ENCODE data around the gene KIF6. TPM values are rescaled to one million over a fixed set of nuclear protein-coding genes. Genes with fewer than 3 reads are reported as not detected.

The KIF6 gene
- total RNA-seq, 1 experiment from 2014 or later = not detected

DNA sequence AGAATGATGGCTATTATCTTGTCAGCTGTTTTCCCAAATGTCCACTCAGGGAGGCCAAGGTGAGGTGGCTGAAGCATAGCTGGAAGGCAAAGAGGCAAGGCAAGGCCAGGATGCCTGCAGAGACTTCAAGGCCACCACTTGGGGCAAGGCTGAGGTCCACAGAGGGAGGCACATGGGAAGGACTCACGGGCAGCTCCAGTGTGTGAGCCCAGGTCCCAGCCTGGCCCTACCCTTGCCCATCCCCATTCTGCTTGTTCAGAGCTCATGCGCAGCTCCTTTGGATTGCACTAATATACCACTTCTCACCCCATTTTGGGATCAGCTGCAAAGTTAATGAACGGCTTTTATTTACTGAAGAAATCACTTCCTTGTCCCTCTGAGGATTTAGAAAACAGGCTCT, 291.6 kb downstream of the KIF6 start (continued):
- TF ChIP-seq, protein P1, sequence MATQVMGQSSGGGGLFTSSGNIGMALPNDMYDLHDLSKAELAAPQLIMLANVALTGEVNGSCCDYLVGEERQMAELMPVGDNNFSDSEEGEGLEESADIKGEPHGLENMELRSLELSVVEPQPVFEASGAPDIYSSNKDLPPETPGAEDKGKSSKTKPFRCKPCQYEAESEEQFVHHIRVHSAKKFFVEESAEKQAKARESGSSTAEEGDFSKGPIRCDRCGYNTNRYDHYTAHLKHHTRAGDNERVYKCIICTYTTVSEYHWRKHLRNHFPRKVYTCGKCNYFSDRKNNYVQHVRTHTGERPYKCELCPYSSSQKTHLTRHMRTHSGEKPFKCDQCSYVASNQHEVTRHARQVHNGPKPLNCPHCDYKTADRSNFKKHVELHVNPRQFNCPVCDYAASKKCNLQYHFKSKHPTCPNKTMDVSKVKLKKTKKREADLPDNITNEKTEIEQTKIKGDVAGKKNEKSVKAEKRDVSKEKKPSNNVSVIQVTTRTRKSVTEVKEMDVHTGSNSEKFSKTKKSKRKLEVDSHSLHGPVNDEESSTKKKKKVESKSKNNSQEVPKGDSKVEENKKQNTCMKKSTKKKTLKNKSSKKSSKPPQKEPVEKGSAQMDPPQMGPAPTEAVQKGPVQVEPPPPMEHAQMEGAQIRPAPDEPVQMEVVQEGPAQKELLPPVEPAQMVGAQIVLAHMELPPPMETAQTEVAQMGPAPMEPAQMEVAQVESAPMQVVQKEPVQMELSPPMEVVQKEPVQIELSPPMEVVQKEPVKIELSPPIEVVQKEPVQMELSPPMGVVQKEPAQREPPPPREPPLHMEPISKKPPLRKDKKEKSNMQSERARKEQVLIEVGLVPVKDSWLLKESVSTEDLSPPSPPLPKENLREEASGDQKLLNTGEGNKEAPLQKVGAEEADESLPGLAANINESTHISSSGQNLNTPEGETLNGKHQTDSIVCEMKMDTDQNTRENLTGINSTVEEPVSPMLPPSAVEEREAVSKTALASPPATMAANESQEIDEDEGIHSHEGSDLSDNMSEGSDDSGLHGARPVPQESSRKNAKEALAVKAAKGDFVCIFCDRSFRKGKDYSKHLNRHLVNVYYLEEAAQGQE (IDR thresholded peaks at IDR 0.05; ENCODE audit: low read depth) = no peak
- TF ChIP-seq FOSL1 (IDR thresholded peaks at IDR 0.05; ENCODE audit: low read depth) (no peak), JUND (IDR thresholded peaks at IDR 0.05) (no peak), ZNF274 (IDR thresholded peaks at IDR 0.05; ENCODE audit: low read depth, low read length) (no peak), EZH2phosphoT487 (IDR thresholded peaks at IDR 0.05; ENCODE audit: borderline replicate concordance) (no peak), ELF1 (IDR thresholded peaks at IDR 0.05; ENCODE audit: borderline replicate concordance, low read depth) (no peak)

DNA sequence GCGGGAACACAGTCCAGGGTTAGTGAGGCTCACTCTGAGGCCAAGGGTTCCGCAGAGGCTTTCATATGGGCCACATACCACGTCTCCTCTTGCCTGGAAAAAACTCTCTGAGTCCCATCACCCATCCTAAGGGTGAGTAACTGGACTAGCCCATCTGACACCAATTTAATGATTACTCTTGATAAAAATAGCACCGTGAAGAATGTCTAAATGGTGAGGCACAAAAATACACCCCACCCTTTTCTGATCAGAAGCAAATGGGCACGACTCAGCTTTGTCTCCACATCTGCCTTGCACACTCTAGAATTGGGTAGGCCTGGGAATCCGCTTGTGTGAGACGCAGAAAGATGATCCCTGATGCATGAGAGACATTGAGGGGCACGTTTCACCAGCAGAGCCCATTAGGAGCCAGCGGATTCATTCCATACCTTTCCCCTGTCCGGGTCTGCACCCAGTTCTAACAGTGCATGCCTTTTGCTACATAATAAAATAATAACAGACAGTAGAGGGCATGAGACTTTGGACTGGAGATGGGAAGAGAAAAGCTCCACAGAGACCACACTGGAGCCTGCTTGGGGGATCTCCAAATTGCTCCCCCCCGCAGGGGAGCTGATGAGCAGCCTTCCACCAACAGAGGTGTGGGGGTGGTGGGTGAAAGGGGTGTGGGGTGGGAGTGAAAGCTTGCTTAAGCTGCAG, 292.7 kb downstream of the KIF6 start:
- TF ChIP-seq ZFX (IDR thresholded peaks at IDR 0.05) (no peak), SP1 (IDR thresholded peaks at IDR 0.05; ENCODE audit: low read depth) (no peak), CEBPB (IDR thresholded peaks at IDR 0.05; ENCODE audit: low read depth) (no peak), JUND (IDR thresholded peaks at IDR 0.05) (no peak), POLR2A (IDR thresholded peaks at IDR 0.05; ENCODE audit: borderline replicate concordance, extremely low read depth, insufficient read depth, insufficient read length) (no peak), YY1 (IDR thresholded peaks at IDR 0.05; ENCODE audit: extremely low read depth, insufficient replicate concordance, low read depth, low read length) (no peak), FOSL1 (IDR thresholded peaks at IDR 0.05; ENCODE audit: low read depth) (no peak), POLR2AphosphoS5 (IDR thresholded peaks at IDR 0.05; ENCODE audit: low read depth, low read length) (no peak), ELF1 (IDR thresholded peaks at IDR 0.05; ENCODE audit: borderline replicate concordance, low read depth) (no peak), CBX3 (IDR thresholded peaks at IDR 0.05; ENCODE audit: low read depth) (no peak)
- no peaks in the 10 kb centered on the region for H3K9me2 ChIP-seq (ENCODE audit: insufficient read depth)
- H3K4me2 ChIP-seq (ENCODE audit: low read length) = no peak overlapping the region
- H3K9me3 ChIP-seq (ENCODE audit: control insufficient read depth in 1 of 2, insufficient read depth in 1 of 2, low read depth in 1 of 2, low read length in 2 of 2) = no peaks in the 10 kb centered on the region
- H3K27ac ChIP-seq (ENCODE audit: low read depth, low read length) = no peak overlapping the region
- no peak for DNase-seq (ENCODE audit: low read depth, low spot score)
- no peaks in the 10 kb centered on the region for H3K36me3 ChIP-seq (ENCODE audit: control insufficient read depth in 1 of 2, insufficient read depth in 2 of 2, low read length in 2 of 2)
- no peak for ATAC-seq
- no TSS peak for BruUV-seq (replicated peaks)
- H3K4me1 ChIP-seq (ENCODE audit: control insufficient read depth in 1 of 2, insufficient read depth in 2 of 2, low read length in 2 of 2) = peaks cover 0 to 8% of the 10 kb centered on the region in 2 experiments; a peak in 2 of 4 replicates
- ChIA-PET RAD21 (ENCODE audit: low non-redundant PET in 1 of 2, low total read pairs in 2 of 2, uncharacterized antibody in 2 of 2, unreplicated experiment in 2 of 2) (no interaction called here), POLR2A (no interaction called here), CTCF (no interaction called here)
- H4K20me1 ChIP-seq (ENCODE audit: insufficient read depth) = no peaks in the 10 kb centered on the region
- H3K27me3 ChIP-seq (ENCODE audit: insufficient read depth, low read length) = no peaks in the 10 kb centered on the region
- no peaks in the 10 kb centered on the region for H3K79me2 ChIP-seq (ENCODE audit: insufficient read depth, low read length)
- intact Hi-C loops (cut with micrococcal nuclease) = no loop called here
- H3K4me3 ChIP-seq (replicated peaks in 1 of 2; ENCODE audit: low read depth in 1 of 2, low read length in 2 of 2) = no peak overlapping the region
- no peak overlapping the region for H2AFZ ChIP-seq (ENCODE audit: low read depth, low read length, poor library complexity, severe bottlenecking)
- H3K9ac ChIP-seq (ENCODE audit: low read length) = no peak overlapping the region
